ENCODE measurements around the gene HIRIP3.

Gene HIRIP3

DNA sequence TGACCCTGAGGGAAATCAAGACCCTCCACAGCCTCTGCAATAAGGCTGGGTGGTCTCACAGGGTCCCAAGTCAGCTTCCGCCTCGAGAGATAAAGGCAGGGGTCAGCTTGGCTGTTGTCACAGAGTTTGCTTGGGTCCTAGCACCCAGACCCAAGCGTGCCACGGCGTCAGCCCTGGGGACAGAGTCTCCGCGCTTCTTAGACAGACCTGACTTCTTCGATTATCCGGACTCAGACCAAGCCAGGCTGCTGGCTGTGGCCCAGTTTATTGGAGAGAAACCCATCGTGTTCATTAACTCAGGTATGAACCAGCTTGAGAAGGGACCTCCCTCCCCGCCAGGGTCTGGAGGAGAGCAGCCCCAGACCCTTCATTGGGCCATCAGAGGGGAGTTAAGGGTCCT, 28.2 kb upstream of the HIRIP3 start:
- no peak for TF ChIP-seq CEBPB (IDR thresholded peaks at IDR 0.05)
- TF ChIP-seq, protein P1, sequence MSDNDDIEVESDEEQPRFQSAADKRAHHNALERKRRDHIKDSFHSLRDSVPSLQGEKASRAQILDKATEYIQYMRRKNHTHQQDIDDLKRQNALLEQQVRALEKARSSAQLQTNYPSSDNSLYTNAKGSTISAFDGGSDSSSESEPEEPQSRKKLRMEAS (IDR thresholded peaks at IDR 0.05) = no peak
- TF ChIP-seq CREB1 (IDR thresholded peaks at IDR 0.05; ENCODE audit: low read depth) = no peak

GRCh38 chr16:30022887-30023286, 27.5 kb upstream of the HIRIP3 start, which contains the start of gene C16orf92:
Gene C16orf92, plus strand, starts transcription at chr16:30023198. Its CDS starts 143 bp downstream, at chr16:30023341.
- TF ChIP-seq, protein P2, sequence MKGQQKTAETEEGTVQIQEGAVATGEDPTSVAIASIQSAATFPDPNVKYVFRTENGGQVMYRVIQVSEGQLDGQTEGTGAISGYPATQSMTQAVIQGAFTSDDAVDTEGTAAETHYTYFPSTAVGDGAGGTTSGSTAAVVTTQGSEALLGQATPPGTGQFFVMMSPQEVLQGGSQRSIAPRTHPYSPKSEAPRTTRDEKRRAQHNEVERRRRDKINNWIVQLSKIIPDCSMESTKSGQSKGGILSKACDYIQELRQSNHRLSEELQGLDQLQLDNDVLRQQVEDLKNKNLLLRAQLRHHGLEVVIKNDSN (IDR thresholded peaks at IDR 0.05) = no peak

DNA sequence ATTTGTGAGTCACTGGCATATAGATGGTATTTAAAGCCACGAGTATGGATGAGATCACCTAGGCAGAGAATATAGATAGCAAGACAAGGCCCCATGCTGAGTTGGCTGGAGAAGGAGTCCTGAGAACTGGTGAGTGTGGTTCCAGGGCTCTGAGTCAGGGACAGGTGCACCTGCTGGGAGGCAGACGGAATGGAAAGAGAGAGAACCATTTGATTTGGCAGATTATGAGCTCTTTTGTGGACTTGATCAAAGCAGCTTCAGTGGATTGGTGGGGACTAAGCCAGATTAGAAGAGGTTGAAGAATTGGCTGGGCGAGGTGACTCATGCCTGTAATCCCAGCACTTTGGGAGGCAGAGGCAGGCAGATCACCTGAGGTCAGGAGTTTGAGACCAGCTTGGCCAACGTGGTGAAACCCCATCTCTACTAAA, 23.3 kb upstream of the HIRIP3 start:
- TF ChIP-seq EP300 (IDR thresholded peaks at IDR 0.05; ENCODE audit: borderline replicate concordance) = peak; percentile 67
- peak; percentile 14; the same call in 1 of the 2 replicates for TF ChIP-seq CEBPB (IDR thresholded peaks at IDR 0.05)
- no peak for TF ChIP-seq EGR1 (IDR thresholded peaks at IDR 0.05)
- 0 out of 2 replicates have a peak, but pooled peaks have one; percentile 12 for TF ChIP-seq YY1 (IDR thresholded peaks at IDR 0.05; ENCODE audit: low read depth)
- no peak for TF ChIP-seq TAF1 (IDR thresholded peaks at IDR 0.05; ENCODE audit: low read depth)
- TF ChIP-seq NFIC (IDR thresholded peaks at IDR 0.05) = peak; percentile 72
- TF ChIP-seq RAD21 (IDR thresholded peaks at IDR 0.05; ENCODE audit: low read depth) = no peak
- TF ChIP-seq, protein P2 (IDR thresholded peaks at IDR 0.05) = 0 out of 2 replicates have a peak, but pooled peaks have one; percentile 22
- TF ChIP-seq TEAD4 (IDR thresholded peaks at IDR 0.05) = peak; percentile 36; the same call in 1 of the 2 replicates
- no peak for TF ChIP-seq ZBTB7A (IDR thresholded peaks at IDR 0.05; ENCODE audit: low read depth)
- TF ChIP-seq TCF12 (IDR thresholded peaks at IDR 0.05; ENCODE audit: low read depth) = peak; percentile 71
- TF ChIP-seq FOXM1 (IDR thresholded peaks at IDR 0.05; ENCODE audit: borderline replicate concordance, low read depth) = 0 out of 2 replicates have a peak, but pooled peaks have one; percentile 24
- TF ChIP-seq, protein P1 (IDR thresholded peaks at IDR 0.05) = 0 out of 2 replicates have a peak, but pooled peaks have one; percentile 22

DNA sequence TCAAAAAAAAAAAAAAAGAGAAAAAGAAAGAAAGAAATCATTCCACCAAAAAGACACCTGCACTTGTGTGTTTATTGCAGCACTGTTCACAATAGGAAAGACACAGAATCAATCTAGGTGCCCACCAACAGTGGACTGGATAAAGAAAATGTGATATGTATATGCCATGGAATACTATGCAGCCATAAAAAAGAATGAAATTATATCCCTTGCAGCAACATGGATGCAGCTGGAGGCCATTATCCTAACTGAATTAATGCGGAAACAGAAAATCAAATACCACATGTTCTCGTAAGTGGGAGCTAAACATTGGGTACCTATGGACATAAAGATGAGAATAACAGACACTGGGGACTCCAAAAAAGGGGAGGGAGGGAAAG, 21.9 kb upstream of the HIRIP3 start:
- TF ChIP-seq EP300 (IDR thresholded peaks at IDR 0.05; ENCODE audit: borderline replicate concordance) (no peak), FOXM1 (IDR thresholded peaks at IDR 0.05; ENCODE audit: borderline replicate concordance, low read depth) (no peak), CREB1 (IDR thresholded peaks at IDR 0.05; ENCODE audit: low read depth) (no peak)
- TF ChIP-seq, protein P2 (IDR thresholded peaks at IDR 0.05) = no peak
- TF ChIP-seq, protein P1 (IDR thresholded peaks at IDR 0.05) = no peak

- TF ChIP-seq YY1 (IDR thresholded peaks at IDR 0.05; ENCODE audit: low read depth) (no peak), TEAD4 (IDR thresholded peaks at IDR 0.05) (no peak), CREB1 (IDR thresholded peaks at IDR 0.05; ENCODE audit: low read depth) (no peak), REST (IDR thresholded peaks at IDR 0.05; ENCODE audit: low read depth) (no peak), EGR1 (IDR thresholded peaks at IDR 0.05) (no peak), NFIC (IDR thresholded peaks at IDR 0.05) (no peak), TCF12 (IDR thresholded peaks at IDR 0.05; ENCODE audit: low read depth) (no peak), ZBTB7A (IDR thresholded peaks at IDR 0.05; ENCODE audit: low read depth) (no peak), CEBPB (IDR thresholded peaks at IDR 0.05) (no peak), FOXM1 (IDR thresholded peaks at IDR 0.05; ENCODE audit: borderline replicate concordance, low read depth) (no peak), EP300 (IDR thresholded peaks at IDR 0.05; ENCODE audit: borderline replicate concordance) (no peak), TAF1 (IDR thresholded peaks at IDR 0.05; ENCODE audit: low read depth) (no peak)
- TF ChIP-seq, protein P2 (IDR thresholded peaks at IDR 0.05) = no peak
- TF ChIP-seq, protein P1 (IDR thresholded peaks at IDR 0.05) = no peak
Measured at GRCh38 chr16:30016555-30017276, 21.3 kb upstream of the HIRIP3 start.

DNA sequence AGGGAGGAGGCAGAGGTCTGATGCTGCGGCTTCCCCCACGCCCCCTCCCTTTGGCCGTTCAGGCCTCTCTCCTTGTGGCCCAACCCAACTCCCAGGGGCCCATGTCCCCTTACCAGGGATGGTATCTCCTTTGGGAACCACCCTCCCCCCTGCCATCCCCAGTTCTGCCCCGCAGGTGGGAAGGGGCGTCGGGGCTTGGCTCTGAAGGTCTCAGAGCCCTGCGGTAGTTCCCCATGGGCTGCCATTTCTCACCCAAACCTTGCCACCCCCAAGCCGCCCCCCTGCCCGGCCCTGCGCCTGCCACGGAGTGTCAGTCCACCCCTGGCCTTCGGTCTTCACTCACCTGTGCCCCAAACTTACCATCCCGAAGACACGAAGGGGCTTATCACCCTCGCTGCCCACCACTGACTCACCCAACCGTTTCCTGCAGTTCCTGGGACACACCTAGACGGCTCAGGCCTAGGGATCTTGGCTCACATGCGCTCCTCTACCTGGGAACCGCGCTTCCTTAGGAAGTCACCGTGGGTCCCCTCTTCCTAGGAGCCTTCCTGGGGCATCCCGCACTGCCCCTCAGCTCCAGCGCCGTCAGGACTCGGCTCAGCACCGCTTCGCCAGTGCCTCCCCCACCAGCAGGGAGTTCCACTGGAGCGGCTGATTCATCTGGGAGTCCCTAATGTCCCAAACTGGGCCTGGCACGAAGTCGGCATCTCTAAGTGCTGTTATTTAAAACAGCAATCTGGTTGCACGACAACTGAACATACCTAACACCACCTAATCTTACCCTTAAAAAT, 16.5 kb upstream of the HIRIP3 start:
- no peak for TF ChIP-seq TEAD4 (IDR thresholded peaks at IDR 0.05)
- TF ChIP-seq, protein P2 (IDR thresholded peaks at IDR 0.05) = no peak
- no peak for TF ChIP-seq FOXM1 (IDR thresholded peaks at IDR 0.05; ENCODE audit: borderline replicate concordance, low read depth)
- TF ChIP-seq CEBPB (IDR thresholded peaks at IDR 0.05) = no peak
- no peak for TF ChIP-seq YY1 (IDR thresholded peaks at IDR 0.05; ENCODE audit: low read depth)
- TF ChIP-seq ZBTB7A (IDR thresholded peaks at IDR 0.05; ENCODE audit: low read depth) = no peak
- TF ChIP-seq TAF1 (IDR thresholded peaks at IDR 0.05; ENCODE audit: low read depth) = no peak
- no peak for TF ChIP-seq REST (IDR thresholded peaks at IDR 0.05; ENCODE audit: low read depth)
- no peak for TF ChIP-seq TCF12 (IDR thresholded peaks at IDR 0.05; ENCODE audit: low read depth)
- no peak for TF ChIP-seq CREB1 (IDR thresholded peaks at IDR 0.05; ENCODE audit: low read depth)
- no peak for TF ChIP-seq EP300 (IDR thresholded peaks at IDR 0.05; ENCODE audit: borderline replicate concordance)
- TF ChIP-seq, protein P1 (IDR thresholded peaks at IDR 0.05) = no peak
- no peak for TF ChIP-seq NFIC (IDR thresholded peaks at IDR 0.05)
- TF ChIP-seq EGR1 (IDR thresholded peaks at IDR 0.05) = no peak
- no peak for TF ChIP-seq RAD21 (IDR thresholded peaks at IDR 0.05; ENCODE audit: low read depth)
